Heart left ventricle (tissue), 16 donors: Measurements from ENCODE around the gene ING1. TPM values are rescaled to one million over a fixed set of nuclear protein-coding genes. Genes with fewer than 3 reads are reported as not detected.

Source experiments
- ATAC-seq, 4 donors: fragments of 200-7000 bp; cut with Tn5 transposase; one replicate each; pipeline ENCODE4 v1.9.1; 2020 to 2022; ENCODE audit warnings: moderate library complexity in 4 of 4, mild to moderate bottlenecking in 3 of 4, moderate number of reproducible peaks in 1 of 4
- DNase-seq, 5 donors: peaks; one replicate each; pipeline ENCODE4 v3.0.0-alpha.2; 2020
- H3K27ac ChIP-seq, 12 donors: fragments of 200-600 bp; sonication (generic) in 4 of 12; one replicate each; pipeline versions ENCODE4 v1.5.0 to v1.8.0; 2016 to 2022; ENCODE audit warnings: mild to moderate bottlenecking in 2 of 12
- H3K27me3 ChIP-seq, 9 donors: fragments of 200-600 bp; sonication (generic) in 2 of 9; one replicate each; pipeline versions ENCODE4 v1.5.1 to v1.8.0; 2016 to 2022; ENCODE audit warnings: mild to moderate bottlenecking in 3 of 9
- H3K36me3 ChIP-seq, 9 donors: fragments of 200-600 bp; sonication (generic) in 2 of 9; one replicate each; pipeline versions ENCODE4 v1.5.0 to v1.8.0; 2018 to 2022; ENCODE audit warnings: mild to moderate bottlenecking in 2 of 9
- H3K4me1 ChIP-seq, 12 donors: fragments of 200-600 bp; sonication (generic) in 4 of 12; one replicate each; pipeline versions ENCODE4 v1.5.0 to v1.8.0; 2016 to 2022; ENCODE audit warnings: mild to moderate bottlenecking in 3 of 12
- H3K4me3 ChIP-seq, 12 donors: fragments of 200-600 bp; sonication (generic) in 4 of 12; one replicate each; pipeline versions ENCODE4 v1.5.0 to v1.8.0; 2017 to 2022; ENCODE audit warnings: mild to moderate bottlenecking in 9 of 12, moderate library complexity in 4 of 12
- H3K9me3 ChIP-seq, 12 donors: fragments of 200-600 bp; sonication (generic) in 4 of 12; one replicate each; pipeline versions ENCODE4 v1.5.0 to v1.8.0; 2016 to 2022; ENCODE audit warnings: mild to moderate bottlenecking in 1 of 12
- POLR2A ChIP-seq, 2 donors: fragments of 450-650 bp; IDR thresholded peaks; one replicate each; pipeline ENCODE4 v1.6.1; 2017; ENCODE audit warnings: antibody characterized with exemption in 2 of 2, mild to moderate bottlenecking in 2 of 2, moderate library complexity in 2 of 2
- WGBS, 4 donors: extraction: QIAGEN DNeasy Blood & Tissue Kit in 2 of 4; methylation state at CpG; one replicate each; pipeline versions ENCODE4 v1.1.5 to v1.1.7; 2013 to 2018; 5-methylcytosine and 5-hydroxymethylcytosine counted together
- intact Hi-C, 10 donors: fragments of 100-400 bp; cut with DNase I; formaldehyde crosslinking; loops; one replicate each; pipeline versions ENCODE4 v1.11.1 to v1.14.2; 2022
- polyA plus RNA-seq, 2 donors: library from polyadenylated mRNA; stranded (reverse); fragments of 200-250 nt; gene quantifications; one replicate each; pipeline ENCODE4 v1.2.3, GENCODE V29; 2013
- total RNA-seq, 9 donors: library from RNA; depleted of rRNA in 2 of 9; stranded (reverse); fragments of >200 nt in 2 of 9; fragmentation: NEBNext Ultra II Directional in 3 of 9; extraction: Animal tissue kit (Norgen Biotek cat#: 25700) in 3 of 9; gene quantifications; one replicate each; pipeline versions ENCODE4 v1.1.0 to v1.2.4, GENCODE V29; 2016 to 2023
- TF ChIP-seq, protein P1 (sequence below), 12 donors: fragments of 200-600 bp; sonication (generic) in 4 of 12; IDR thresholded peaks; one replicate each; pipeline versions ENCODE4 v1.5.0 to v1.8.0; 2018 to 2022; ENCODE audit warnings: antibody characterized with exemption in 12 of 12, mild to moderate bottlenecking in 5 of 12
- donor health status: ischemic (EF 13 %, LVEDD 7.1; RV severe dilation, severe dysfunction).
- donor health status: healthy with polysubstance abuse.
- donor health status: DM: no; HTN: yes; CAD: no.
- donor health status: DM: no; HTN: no; CAD: no.
- donor health status: ischemic (EF 25% LVEDD 6.9; RV normal size, moderate dysfunction).
- donor health status: ischemic (EF 25% LVEDD 5.7; RV mildly dilated, moderate dysfunction).
- donor health status: healthy.
- donor health status: DM: yes; HTN: yes; CAD: no.
- donor health status: ischemic (EF 35%, LVEDD 5.7; RV mildly dilated, moderate dysfunction).
- donor health status: nonischemic (EF 11% LVEDD 7.7; RV severe dilation, severe dysfunction).
- donor health status: DM: yes; HTN: yes; CAD: no.
- donor health status: PGD.
- donor health status: ischemic (EF 29% LVEDD 5.4; RV normal size, mild dysfunction).
- donor health status: nonischemic (EF 23%, LVEDD 6.1; RV moderate dilation, normal function).

The ING1 gene
- total and polyA plus RNA-seq, 11 donors: 4.8 to 18.0 (median 6.6) TPM

- TF ChIP-seq, protein P1, sequence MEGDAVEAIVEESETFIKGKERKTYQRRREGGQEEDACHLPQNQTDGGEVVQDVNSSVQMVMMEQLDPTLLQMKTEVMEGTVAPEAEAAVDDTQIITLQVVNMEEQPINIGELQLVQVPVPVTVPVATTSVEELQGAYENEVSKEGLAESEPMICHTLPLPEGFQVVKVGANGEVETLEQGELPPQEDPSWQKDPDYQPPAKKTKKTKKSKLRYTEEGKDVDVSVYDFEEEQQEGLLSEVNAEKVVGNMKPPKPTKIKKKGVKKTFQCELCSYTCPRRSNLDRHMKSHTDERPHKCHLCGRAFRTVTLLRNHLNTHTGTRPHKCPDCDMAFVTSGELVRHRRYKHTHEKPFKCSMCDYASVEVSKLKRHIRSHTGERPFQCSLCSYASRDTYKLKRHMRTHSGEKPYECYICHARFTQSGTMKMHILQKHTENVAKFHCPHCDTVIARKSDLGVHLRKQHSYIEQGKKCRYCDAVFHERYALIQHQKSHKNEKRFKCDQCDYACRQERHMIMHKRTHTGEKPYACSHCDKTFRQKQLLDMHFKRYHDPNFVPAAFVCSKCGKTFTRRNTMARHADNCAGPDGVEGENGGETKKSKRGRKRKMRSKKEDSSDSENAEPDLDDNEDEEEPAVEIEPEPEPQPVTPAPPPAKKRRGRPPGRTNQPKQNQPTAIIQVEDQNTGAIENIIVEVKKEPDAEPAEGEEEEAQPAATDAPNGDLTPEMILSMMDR (IDR thresholded peaks at IDR 0.05): no peak
- TF ChIP-seq POLR2A (IDR thresholded peaks at IDR 0.05): no peak
- 0 to 1% (median 1%) methylated on average over 44 to 86 of the region's 86 CpGs for WGBS, 4 donors
- intact Hi-C loops: loop anchor here in 8 of 10 donors (2.0 to 10.0 kb wide), 9 partner anchors 82 to 293 kb away; partner anchors contain the start of genes ANKRD10 (in 6 of the 8) and NAXD (in 2 of the 8)
- Histone ChIP-seq H3K4me1 (peaks cover 4 to 33% (median 27%) of the 10 kb centered on the region in 12 donors), H3K9me3 (no peaks in the 10 kb centered on the region), H3K27ac (peak overlapping the region; percentile 98 to 100 (median 100)), H3K4me3 (peak overlapping the region; percentile 55 to 98 (median 95)), H3K27me3 (no peaks in the 10 kb centered on the region), H3K36me3 (peaks cover 0 to 2% (median under 1%) of the 10 kb centered on the region in 9 donors)
- DNase-seq (peak; percentile 58 to 80 (median 65)), ATAC-seq (no peak)
These were observed 689 bp downstream of the ING1 start for GRCh38 chr13:110713981-110714796.

- Histone ChIP-seq H3K4me1 (peaks cover 4 to 33% (median 27%) of the 10 kb centered on the region in 12 donors), H3K27me3 (no peaks in the 10 kb centered on the region), H3K36me3 (peaks cover 0 to 9% (median 7%) of the 10 kb centered on the region in 9 donors), H3K4me3 (peak overlapping the region; percentile 55 to 98 (median 95)), H3K9me3 (no peaks in the 10 kb centered on the region), H3K27ac (peak overlapping the region; percentile 98 to 100 (median 100))
- peak in 2 of 4 donors; percentile 3 to 16 for ATAC-seq
- 0 to 1% (median 0%) methylated on average over 46 to 49 of the region's 49 CpGs for WGBS, 4 donors
- DNase-seq: peak; percentile 66 to 79 (median 76)
- intact Hi-C loops: loop anchor here in 9 of 10 donors (1.0 to 10.0 kb wide), 9 partner anchors 9 to 200 kb away; partner anchors contain the start of genes ANKRD10 (in 6 of the 9), NAXD (in 3 of the 9) and CARS2 (in 1 of the 9)
- peak; percentile 100 for TF ChIP-seq POLR2A (IDR thresholded peaks at IDR 0.05)
- TF ChIP-seq, protein P1 (IDR thresholded peaks at IDR 0.05): peak in 2 of 12 donors; percentile 9 to 13
These were observed 1.4 kb downstream of the ING1 start for GRCh38 chr13:110714797-110715394.

DNA sequence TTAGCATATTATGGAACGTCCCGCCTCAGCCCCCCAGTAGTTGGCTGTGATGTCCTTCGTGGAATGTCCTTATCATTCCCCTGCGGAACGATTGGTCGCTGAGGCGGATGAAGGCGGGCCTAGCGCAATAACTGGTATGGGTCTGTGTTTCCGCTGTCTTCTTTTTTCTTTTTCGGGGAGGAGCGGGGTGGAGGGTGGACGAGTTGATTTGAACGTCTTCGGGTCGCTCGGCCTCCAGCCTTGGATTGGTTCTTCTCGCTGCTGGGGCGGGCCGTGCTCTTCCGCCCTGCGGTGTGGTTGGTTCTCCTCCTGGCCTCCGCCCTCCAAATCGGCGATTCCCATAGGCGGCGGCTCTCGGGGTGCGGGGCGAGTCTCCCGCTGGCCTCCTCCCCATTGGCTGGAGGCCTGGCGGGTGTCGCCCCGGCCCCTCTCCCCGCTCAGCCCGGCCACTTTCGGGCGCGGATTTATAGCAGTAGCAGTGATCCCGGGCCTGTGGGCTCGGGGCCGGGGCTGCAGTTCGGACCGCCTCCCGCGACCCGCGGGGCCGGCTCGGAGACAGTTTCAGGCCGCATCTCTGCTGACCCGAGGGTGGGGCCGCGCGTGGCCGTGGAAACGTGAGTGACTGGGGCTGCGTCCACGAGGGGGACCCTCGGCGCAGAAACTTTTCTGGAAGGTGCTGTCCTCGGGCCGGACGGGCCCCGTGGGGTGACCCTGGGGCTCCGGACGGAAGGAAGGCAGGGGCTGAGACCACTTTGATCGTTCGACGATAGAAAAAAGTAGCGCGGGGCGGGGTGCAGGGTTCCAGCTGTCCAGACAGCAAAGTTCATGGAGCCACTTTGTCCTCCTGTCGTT is 2.1 kb downstream of the ING1 start:
- WGBS, 4 donors: 0 to 1% (median 0%) methylated on average over 27 to 74 of the region's 74 CpGs
- H3K4me3 ChIP-seq: peak overlapping the region; percentile 57 to 98 (median 95)
- no peaks in the 10 kb centered on the region for H3K9me3 ChIP-seq
- DNase-seq: peak; percentile 98 to 99 (median 98)
- H3K27ac ChIP-seq: peak overlapping the region; percentile 87 to 100 (median 100)
- H3K27me3 ChIP-seq: no peaks in the 10 kb centered on the region
- ATAC-seq: peak; percentile 76 to 84 (median 80)
- H3K36me3 ChIP-seq: peaks cover 0 to 17% (median 14%) of the 10 kb centered on the region in 9 donors
- intact Hi-C loops: loop anchor here in 9 of 10 donors (1.0 to 10.0 kb wide), 7 partner anchors 9 to 200 kb away; partner anchors contain the start of genes ANKRD10 (in 6 of the 9), CARS2 (in 1 of the 9) and NAXD (in 1 of the 9)
- H3K4me1 ChIP-seq: peaks cover 4 to 33% (median 27%) of the 10 kb centered on the region in 12 donors
- TF ChIP-seq POLR2A (IDR thresholded peaks at IDR 0.05): peak; percentile 54 to 80
- TF ChIP-seq, protein P1 (IDR thresholded peaks at IDR 0.05): peak in 7 of 12 donors; percentile 16 to 50 (median 30)
